ENCODE data around the gene TFEB.

The TFEB gene

GRCh38 chr6:41675176-41675775 is 60.1 kb downstream of the TFEB start:
- no peak for DNase-seq (ENCODE audit: low spot score)

- DNase-seq (ENCODE audit: low spot score): no peak
Observed at GRCh38 chr6:41674231-41675000, 61.0 kb downstream of the TFEB start.

DNA sequence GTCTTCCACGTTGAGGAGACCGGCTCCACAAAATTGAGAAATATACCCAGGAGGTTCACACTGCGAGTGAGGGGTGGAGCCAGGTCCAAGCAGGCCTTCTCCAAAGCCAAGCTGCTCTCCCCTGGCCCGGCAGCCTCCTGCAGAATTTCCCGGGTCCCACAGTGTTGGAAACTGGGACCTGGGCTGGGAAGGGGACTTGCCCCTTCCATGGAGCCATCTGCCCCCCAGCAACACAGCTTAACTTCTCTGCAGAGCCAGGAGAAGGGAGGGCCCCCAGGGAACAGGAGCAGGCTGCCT is 61.8 kb downstream of the TFEB start:
- DNase-seq (ENCODE audit: low spot score): no peak

GRCh38 chr6:41672816-41673703 is 62.3 kb downstream of the TFEB start:
- DNase-seq (ENCODE audit: low spot score): no peak

DNA sequence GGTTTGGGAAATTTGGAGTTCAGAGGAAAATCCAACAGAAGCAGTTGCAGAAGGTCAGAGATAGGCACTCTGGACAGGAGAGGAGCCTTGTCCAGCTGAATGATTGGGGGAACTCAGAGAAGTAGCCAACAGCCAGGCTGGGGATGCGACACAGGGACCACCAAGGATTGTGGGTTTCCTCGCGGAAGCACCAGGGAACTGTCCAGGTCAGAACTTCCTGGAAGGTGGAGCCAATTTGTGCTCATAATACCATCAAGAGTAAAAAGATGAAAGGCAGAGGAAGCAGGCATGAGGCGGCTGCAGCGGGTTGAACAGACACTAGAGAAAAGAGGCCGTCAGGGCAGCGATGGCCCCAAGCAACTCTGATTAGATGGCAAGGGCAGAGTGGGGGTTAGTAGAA is 63.4 kb downstream of the TFEB start:
- DNase-seq (ENCODE audit: low spot score): no peak

DNA sequence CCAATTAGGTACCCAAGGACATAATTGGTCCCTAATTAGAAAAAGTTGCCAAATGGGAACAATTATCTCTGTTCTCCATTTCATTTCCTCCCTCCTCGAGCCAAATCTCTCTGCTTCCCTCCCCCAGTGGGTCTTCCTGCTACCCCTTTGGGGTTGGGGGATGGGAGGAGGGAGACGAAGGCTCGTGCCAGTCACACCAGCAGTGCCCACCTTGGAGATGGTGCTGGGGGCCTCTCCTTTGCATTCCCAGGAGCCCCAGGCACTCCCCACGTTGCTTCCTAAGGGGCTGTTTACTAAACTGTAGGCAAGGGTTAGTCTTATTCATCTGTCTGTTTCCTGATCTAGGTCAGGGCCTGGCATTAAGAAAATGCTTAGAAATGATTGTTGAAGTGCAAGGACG is 64.0 kb downstream of the TFEB start:
- DNase-seq (ENCODE audit: low spot score): no peak

DNA sequence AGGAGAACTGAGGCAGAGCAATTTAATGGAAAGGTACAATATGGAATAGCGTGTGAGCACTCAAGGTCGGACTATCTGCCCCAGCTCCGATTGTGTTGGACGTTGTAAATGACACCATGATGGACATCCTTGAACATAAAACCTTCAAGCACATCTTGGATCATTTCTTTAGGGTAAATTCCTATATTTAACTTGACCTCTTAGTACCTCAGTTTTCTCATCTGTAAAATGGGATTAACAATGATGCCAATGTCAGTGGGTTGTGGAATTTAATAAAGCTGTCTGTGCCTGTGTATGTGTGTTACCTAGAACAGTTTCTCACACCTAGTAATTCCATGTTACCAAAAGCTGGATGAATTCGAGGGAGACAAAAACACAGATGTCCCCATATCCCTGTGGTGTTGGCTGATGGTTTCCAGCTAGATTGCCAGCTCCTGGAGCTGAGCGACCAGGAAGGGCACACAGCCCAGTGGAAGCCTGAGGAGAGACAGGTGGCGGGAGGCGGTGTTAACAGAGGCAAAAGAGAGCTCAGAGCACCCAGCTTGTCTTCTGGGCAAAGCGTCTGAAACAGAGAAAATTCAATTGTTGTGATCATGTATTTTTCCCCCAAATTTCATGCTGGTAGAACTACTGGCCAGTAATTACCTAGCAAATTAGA is 64.6 kb downstream of the TFEB start:
- DNase-seq (ENCODE audit: low spot score): no peak

- no peak for DNase-seq (ENCODE audit: low spot score)
Observed at GRCh38 chr6:41668968-41669367, 66.4 kb downstream of the TFEB start.

- no peak for DNase-seq (ENCODE audit: low spot score)
Observed at GRCh38 chr6:41667195-41667594, 68.2 kb downstream of the TFEB start.

DNA sequence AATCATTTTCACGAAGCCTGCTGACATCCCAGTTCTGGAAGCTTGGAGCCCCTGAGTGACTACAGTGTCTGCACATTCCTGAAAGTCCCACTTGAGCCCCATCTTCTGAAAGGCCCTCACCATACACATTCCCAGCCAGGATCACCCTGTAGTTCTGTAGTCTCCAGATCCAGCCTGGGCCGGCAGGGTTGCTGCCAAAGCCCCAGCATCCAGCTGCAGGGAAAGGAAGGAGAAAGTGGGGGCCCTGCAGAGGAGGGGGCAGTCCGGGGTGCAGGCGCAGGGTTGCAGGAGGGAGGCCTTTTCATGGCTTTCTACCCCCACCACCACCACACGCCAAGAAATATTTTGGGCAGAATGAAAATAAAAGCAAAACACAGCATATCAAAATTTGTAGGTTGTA is 71.1 kb downstream of the TFEB start:
- DNase-seq (ENCODE audit: low spot score): no peak

- DNase-seq (ENCODE audit: low spot score): no peak
Observed at GRCh38 chr6:41663568-41663967, 71.8 kb downstream of the TFEB start.

- no peak for DNase-seq (ENCODE audit: low spot score)
Observed at GRCh38 chr6:41659935-41660334, 75.5 kb downstream of the TFEB start.

- no peak for DNase-seq (ENCODE audit: low spot score)
Observed at GRCh38 chr6:41658636-41659035, 76.8 kb downstream of the TFEB start.

DNA sequence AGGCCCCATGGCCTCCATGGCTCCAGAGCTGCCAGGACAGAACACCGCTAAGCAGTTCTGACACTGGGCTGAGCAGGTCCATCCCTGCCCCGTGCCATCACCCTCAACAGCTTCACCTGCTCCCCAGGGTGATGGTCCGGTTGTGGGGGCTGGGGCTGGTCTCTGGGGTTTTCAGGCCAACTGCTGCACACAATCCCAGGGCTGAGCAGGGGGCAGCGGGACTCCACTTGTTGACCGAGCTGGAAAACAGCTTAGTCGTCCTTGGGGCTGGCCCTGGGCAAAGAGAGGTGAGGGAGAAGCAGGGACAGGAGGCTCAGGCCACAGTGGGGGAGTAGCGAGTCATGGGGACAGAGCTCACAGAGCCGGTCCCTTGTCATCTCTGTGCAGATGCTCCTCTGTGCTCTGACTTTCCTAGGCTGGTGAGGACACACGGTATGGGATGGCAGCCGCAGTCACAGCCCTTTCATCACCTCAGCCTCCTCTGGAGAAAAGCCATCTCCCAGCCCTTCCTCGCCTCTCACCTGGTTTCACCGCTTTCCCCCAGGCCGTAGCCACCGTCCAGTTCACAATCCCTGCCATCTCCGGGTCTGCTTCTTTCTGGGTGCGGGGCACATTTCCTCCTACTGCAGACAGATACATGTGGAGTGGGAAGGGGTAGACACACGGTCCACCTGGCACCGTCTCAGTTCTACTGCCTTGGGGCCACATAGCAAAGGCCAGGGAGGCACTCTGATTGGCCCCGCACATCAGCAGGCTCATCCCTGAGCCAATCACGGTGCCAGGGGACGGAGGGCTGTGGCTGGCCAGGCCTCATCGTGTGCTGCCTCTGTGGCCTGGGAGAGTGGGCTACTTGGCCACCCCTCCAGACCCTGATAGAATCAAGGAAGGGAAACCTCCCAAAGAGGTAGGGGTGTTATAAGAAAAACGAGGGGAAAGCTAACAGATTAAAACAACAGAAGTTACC is 78.0 kb downstream of the TFEB start:
- DNase-seq (ENCODE audit: low spot score): no peak

DNA sequence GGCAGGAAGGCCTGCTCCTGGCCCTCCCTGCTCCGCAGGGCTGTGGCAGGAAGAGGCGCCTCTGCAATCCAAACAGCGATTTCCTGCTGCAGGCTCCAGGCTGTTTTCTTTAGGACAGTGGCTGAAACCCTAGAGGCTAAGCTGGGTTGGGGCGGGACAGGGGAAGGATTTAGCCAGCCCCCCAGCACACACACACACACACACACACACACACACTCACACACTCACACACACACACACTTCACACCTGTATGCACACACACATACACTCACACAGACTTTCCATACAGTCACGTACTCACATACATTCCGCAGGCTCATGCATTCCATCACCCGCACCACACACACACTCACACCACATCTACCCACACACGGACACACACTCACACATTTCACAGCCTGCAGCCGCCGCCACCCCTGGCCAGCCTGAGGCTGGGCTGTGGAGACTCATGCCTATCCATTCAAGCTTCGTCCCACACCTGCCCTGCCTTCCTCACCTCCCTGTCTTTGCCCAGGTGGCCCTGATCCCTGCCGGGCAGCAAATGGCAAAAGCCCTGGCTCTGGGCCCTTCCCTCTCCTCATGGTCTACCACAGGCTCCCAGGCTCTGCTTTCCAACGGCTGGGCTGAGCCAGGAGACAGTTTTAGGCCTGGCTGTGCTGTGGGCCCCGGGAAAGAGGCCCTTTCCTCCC is 79.3 kb downstream of the TFEB start:
- no peak for DNase-seq (ENCODE audit: low spot score)

DNA sequence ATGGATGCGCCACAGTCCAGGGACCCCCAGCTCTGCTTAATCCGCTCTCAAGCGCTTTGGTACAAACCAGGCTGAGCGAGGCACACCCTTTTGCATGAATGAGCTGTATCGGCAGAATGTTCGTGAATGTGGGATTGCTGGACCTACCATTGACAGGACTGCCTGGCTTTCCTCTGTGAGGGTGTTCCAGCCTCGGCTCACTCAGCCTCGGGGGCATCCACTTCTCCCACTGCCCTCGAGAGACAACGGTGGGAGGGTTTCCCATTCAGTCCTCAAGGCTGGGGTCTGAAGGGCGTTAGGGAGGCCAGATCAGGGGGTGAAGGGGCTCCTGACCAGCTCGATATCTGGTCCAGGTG is 79.8 kb downstream of the TFEB start:
- no peak for DNase-seq (ENCODE audit: low spot score)

- no peak for DNase-seq (ENCODE audit: low spot score)
Observed at GRCh38 chr6:41655176-41655575, 80.2 kb downstream of the TFEB start.

DNA sequence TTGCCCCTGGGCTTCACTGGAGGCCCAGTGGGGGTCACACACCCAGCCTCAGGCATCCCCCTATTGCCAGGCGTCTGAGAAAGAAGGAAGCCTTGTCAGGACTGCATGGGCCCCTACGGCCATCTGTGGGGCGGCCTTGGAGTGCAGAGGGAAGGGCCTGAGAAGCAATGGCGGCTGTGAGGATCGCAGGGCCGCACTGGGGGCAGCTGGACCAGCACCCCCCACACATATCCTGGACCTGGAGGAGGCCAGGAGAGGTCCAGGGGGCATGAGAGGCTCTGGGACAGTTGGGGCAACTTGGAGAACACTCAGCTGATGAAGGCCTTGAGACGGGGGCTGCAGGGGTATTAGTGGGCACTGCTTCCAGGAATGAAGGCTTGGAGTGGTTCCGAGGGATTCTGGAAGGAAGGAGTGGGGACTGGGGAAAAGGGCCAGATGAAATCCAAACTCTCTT is 80.7 kb downstream of the TFEB start:
- no peak for DNase-seq (ENCODE audit: low spot score)

GRCh38 chr6:41654151-41654697 is 81.2 kb downstream of the TFEB start:
- no peak for DNase-seq (ENCODE audit: low spot score)

DNA sequence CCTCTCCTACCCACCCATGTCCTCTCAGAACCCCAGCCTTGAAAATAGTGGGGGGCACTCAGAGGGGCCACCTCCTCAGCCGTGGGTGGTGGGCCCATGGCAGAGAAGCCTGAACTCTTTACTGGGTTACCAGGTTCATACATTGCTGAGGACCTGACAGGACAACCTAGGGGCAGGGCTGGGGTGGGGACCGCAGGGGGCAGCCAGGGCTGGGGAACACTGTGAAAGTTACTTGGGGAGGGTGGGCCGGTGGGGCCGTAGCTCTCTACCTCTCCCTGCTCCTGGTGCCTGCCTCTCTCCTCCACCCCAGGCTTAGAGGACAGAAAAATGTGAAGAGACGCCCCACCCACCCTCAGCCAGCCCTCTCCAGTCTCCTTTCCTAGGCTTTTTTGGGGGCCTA is 81.7 kb downstream of the TFEB start:
- DNase-seq (ENCODE audit: low spot score): no peak

Data from CD4-positive, alpha-beta T cell treated with Interleukin-6 at 100 ng/mL for 8 hours (primary cell).